WI38 (cell line): Measurements from ENCODE around the gene NCAPD2.
A peak's percentile ranks its signal among the peaks of the same experiment; 100 is the strongest.
"Not testable (repeated sequence)": the region's sequence is repeated elsewhere in the genome, so short reads cannot be mapped to it uniquely, and the experiment has no call there.

Experiments
- H3K4me3 ChIP-seq: 2 replicates; pipeline ENCODE4 v1.5.1; 2011; ENCODE audit warnings: low read depth, mild to moderate bottlenecking, control low read depth, low read length
- TF ChIP-seq, protein P1 (sequence below): IDR thresholded peaks from 2 replicates; pipeline ENCODE4 v1.5.1; 2012; ENCODE audit warnings: low read depth, mild to moderate bottlenecking, control low read depth, low read length

NCAPD2 gene

GRCh38 chr12:6494968-6495367 lies 1.1 kb downstream of the NCAPD2 start:
- TF ChIP-seq, protein P1, sequence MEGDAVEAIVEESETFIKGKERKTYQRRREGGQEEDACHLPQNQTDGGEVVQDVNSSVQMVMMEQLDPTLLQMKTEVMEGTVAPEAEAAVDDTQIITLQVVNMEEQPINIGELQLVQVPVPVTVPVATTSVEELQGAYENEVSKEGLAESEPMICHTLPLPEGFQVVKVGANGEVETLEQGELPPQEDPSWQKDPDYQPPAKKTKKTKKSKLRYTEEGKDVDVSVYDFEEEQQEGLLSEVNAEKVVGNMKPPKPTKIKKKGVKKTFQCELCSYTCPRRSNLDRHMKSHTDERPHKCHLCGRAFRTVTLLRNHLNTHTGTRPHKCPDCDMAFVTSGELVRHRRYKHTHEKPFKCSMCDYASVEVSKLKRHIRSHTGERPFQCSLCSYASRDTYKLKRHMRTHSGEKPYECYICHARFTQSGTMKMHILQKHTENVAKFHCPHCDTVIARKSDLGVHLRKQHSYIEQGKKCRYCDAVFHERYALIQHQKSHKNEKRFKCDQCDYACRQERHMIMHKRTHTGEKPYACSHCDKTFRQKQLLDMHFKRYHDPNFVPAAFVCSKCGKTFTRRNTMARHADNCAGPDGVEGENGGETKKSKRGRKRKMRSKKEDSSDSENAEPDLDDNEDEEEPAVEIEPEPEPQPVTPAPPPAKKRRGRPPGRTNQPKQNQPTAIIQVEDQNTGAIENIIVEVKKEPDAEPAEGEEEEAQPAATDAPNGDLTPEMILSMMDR = no peak
- peak overlapping the region; percentile 98 for H3K4me3 ChIP-seq

GRCh38 chr12:6497291-6497690 lies 3.4 kb downstream of the NCAPD2 start:
- H3K4me3 ChIP-seq = not testable (repeated sequence)

DNA sequence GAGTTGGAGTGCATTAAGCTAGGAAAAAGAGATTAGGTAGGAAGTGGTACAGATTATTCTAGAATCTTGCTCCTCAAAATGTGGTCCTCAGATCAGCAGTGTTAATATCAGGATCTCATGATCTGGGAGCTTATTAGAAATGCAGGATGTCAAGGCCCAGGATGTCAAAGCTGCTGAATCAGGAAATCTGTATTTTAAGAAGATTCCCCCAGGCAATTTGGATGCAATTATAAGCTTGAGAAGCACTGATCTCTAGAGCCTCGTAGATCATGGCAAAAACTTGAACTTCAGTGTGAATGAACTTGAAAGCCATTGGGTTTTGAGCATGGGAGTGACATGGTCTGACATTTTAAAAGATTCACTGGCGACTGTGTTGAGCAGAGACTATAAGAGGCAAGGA lies 6.6 kb downstream of the NCAPD2 start:
- no peak overlapping the region for H3K4me3 ChIP-seq
- TF ChIP-seq, protein P1 = no peak

GRCh38 chr12:6507102-6507998 lies 13.4 kb downstream of the NCAPD2 start:
- no peak overlapping the region for H3K4me3 ChIP-seq
- TF ChIP-seq, protein P1 = no peak

DNA sequence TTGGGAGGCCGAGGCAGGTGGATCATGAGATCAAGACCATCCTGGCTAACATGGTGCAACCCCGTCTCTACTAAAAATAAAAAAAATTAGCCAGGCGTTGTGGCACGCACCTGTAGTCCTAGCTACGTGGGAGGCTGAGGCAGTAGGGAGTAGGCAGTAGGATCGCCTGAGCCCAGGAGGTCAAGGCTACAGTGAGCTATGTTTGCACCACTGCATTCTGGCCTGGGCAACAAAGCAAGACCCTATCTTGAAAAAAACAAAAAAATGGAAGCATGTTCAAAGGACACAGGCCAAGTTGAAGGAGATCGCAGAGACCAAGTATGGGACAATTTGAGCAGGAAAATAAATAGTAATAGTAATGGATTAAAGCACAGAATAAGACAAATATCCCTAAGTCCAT lies 14.2 kb downstream of the NCAPD2 start:
- H3K4me3 ChIP-seq = no peak overlapping the region
- TF ChIP-seq, protein P1 = no peak

DNA sequence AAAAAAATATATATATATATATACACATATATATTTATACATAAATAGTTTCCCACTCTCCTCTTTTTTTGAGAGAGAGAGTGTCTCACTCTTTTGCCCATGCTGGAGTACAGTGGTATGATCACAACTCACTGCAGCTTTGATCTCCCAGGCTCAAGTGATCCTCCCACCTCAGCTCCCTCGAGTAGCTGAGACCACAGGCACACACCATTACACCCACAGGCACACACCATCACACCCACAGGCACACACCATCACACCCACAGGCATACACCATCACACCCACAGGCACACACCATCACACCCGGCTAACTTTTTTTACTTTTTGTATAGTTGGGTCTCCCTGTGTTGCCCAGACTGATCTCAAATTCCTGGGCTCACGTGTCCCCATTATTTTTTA lies 26.3 kb downstream of the NCAPD2 start:
- TF ChIP-seq, protein P1 = no peak
- no peak overlapping the region for H3K4me3 ChIP-seq

DNA sequence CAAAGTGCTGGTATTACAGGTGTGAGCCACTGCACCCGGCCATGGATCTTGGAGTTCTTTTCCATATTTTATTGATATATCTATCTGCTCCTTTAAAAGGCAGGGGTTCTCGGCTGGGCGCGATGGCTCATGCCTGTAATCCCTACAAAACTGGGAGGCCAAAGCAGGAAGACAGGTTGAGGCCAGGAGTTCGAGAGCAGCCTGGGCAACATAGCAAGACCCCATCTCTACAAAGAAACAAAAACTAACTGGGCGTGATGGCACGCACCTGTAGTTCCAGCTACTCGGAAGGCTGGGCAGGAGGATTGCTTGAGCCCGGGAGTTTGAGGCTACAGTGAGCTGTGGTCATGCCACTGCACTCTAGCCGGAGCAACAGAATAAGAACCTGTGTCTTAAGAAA lies 28.3 kb downstream of the NCAPD2 start:
- H3K4me3 ChIP-seq = no peak overlapping the region
- TF ChIP-seq, protein P1 = no peak

DNA sequence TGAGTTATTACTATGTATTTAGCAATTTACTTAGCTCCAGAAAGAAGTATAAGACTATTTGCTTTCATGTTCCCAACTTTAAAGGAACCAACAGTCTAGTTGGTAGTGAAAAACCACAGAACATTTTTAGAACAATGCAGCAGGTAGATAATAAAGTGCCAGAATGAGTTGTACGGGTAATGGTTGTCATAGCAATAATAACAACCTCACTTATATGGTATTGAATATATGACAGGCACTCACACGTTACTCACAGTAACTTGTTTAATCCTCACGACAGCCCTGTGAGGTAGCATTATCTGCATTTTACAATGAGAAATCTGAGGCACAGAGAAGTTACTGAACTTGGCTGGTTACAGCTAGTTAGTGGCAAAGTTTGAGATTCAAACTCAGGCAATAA lies 29.8 kb downstream of the NCAPD2 start:
- TF ChIP-seq, protein P1 = no peak
- no peak overlapping the region for H3K4me3 ChIP-seq
